ENCODE data around the gene ANKDD1B. TPM values are rescaled to one million over a fixed set of nuclear protein-coding genes. Genes with fewer than 3 reads are reported as not detected.

The ANKDD1B gene
- total and polyA plus RNA-seq, 9 of the 15 experiments (the other 6 are each of a cell fraction or from before 2014, with no cell fraction given) = 0.04 to 0.29 (median 0.18) TPM; not detected in 1

DNA sequence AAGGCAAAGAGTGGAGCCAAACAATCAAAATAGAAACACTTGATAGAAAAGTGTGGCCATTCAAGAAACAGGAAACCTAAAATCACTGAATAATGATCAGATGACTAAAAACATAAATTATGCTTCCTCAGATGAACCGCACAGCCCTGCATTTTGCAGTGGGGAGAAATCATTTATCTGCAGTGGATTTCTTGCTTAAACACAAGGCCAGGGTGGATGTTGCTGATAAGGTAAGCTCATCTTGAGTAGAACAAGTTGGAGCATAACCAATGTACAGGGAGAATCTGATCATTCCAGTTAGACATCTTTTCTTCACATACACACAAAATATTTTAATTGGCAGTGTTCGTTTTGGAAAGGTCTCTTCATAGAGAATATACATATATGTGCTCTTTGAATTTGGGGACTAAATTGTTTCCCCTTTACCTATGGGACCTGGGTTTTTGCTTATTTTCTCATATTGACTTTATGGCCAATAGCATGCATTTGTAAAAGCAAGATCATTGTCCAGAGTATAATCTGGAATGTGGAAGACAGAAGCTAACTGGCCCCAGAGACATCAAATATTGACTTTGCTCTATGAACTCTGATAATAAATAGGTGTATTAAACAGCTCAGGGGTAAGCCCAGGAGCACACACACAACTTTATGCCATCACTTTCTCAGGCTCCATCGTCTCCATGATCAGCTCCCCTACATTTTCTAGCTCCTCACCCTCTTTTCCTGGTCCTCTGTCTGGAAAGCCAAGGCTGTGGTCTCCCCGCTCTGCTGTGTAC lies 9.1 kb downstream of the ANKDD1B start (continued):
- TF ChIP-seq ZNF263 (CRISPR knock-in tag; IDR thresholded peaks at IDR 0.05; ENCODE audit: borderline replicate concordance) = no peak
- TF ChIP-seq CCAR2 (IDR thresholded peaks at IDR 0.05; ENCODE audit: low read depth, low read length) = no peak
- peak; percentile 31 to 91; a peak in 3 of 4 replicates for TF ChIP-seq RCOR1 (IDR thresholded peaks at IDR 0.05; ENCODE audit: borderline replicate concordance in 1 of 2, low read depth in 2 of 2, low read length in 2 of 2)
- TF ChIP-seq SAP30 (IDR thresholded peaks at IDR 0.05; ENCODE audit: borderline replicate concordance, insufficient read depth, low read depth, low read length, poor library complexity, severe bottlenecking) = no peak
- TF ChIP-seq ZNF165 (CRISPR knock-in tag; IDR thresholded peaks at IDR 0.05; ENCODE audit: borderline replicate concordance) = no peak
- TF ChIP-seq DPF2 (IDR thresholded peaks at IDR 0.05) = peak; percentile 58
- no peak for TF ChIP-seq MCM7 (IDR thresholded peaks at IDR 0.05)
- TF ChIP-seq SRSF1 (IDR thresholded peaks at IDR 0.05; ENCODE audit: low read depth, low read length) = no peak
- no peak for TF ChIP-seq ATF7 (IDR thresholded peaks at IDR 0.05)
- TF ChIP-seq ZC3H4 (CRISPR knock-in tag; IDR thresholded peaks at IDR 0.05; ENCODE audit: borderline replicate concordance) = no peak
- no peak for TF ChIP-seq ZNF12 (CRISPR knock-in tag; IDR thresholded peaks at IDR 0.05)
- no peak for TF ChIP-seq SMAD1 (IDR thresholded peaks at IDR 0.05; ENCODE audit: low read depth, low read length, partially characterized antibody)
- TF ChIP-seq MBD2 (IDR thresholded peaks at IDR 0.05; ENCODE audit: borderline replicate concordance, low read depth) = no peak
- TF ChIP-seq HLTF (IDR thresholded peaks at IDR 0.05) = no peak
- TF ChIP-seq WHSC1 (IDR thresholded peaks at IDR 0.05; ENCODE audit: low read length) = no peak
- TF ChIP-seq RBBP5 (IDR thresholded peaks at IDR 0.05; ENCODE audit: borderline replicate concordance, insufficient read depth, low read length, poor library complexity, severe bottlenecking) = no peak
- no peak for TF ChIP-seq JUNB (CRISPR knock-in tag; conservative IDR thresholded peaks at IDR 0.05)
- TF ChIP-seq CCNT2 (IDR thresholded peaks at IDR 0.05; ENCODE audit: borderline replicate concordance, extremely low read depth, insufficient read length, low read depth, low read length) = peak; percentile 70
- TF ChIP-seq ARHGAP35 (IDR thresholded peaks at IDR 0.05; ENCODE audit: partially characterized antibody) = no peak
- TF ChIP-seq PHB2 (IDR thresholded peaks at IDR 0.05; ENCODE audit: low read depth) = no peak
- TF ChIP-seq NCOR1 (IDR thresholded peaks at IDR 0.05) = peak; percentile 56
- no peak for TF ChIP-seq PHF21A (IDR thresholded peaks at IDR 0.05; ENCODE audit: borderline replicate concordance, low read depth)
- TF ChIP-seq SMARCA4 (IDR thresholded peaks at IDR 0.05) = peak; percentile 74
- TF ChIP-seq, protein P1, sequence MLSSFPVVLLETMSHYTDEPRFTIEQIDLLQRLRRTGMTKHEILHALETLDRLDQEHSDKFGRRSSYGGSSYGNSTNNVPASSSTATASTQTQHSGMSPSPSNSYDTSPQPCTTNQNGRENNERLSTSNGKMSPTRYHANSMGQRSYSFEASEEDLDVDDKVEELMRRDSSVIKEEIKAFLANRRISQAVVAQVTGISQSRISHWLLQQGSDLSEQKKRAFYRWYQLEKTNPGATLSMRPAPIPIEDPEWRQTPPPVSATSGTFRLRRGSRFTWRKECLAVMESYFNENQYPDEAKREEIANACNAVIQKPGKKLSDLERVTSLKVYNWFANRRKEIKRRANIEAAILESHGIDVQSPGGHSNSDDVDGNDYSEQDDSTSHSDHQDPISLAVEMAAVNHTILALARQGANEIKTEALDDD (IDR thresholded peaks at IDR 0.05) = no peak
- TF ChIP-seq, protein P2, sequence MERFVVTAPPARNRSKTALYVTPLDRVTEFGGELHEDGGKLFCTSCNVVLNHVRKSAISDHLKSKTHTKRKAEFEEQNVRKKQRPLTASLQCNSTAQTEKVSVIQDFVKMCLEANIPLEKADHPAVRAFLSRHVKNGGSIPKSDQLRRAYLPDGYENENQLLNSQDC (CRISPR knock-in tag; IDR thresholded peaks at IDR 0.05) = no peak
- TF ChIP-seq L3MBTL2 (IDR thresholded peaks at IDR 0.05) = no peak
- TF ChIP-seq, protein P3, sequence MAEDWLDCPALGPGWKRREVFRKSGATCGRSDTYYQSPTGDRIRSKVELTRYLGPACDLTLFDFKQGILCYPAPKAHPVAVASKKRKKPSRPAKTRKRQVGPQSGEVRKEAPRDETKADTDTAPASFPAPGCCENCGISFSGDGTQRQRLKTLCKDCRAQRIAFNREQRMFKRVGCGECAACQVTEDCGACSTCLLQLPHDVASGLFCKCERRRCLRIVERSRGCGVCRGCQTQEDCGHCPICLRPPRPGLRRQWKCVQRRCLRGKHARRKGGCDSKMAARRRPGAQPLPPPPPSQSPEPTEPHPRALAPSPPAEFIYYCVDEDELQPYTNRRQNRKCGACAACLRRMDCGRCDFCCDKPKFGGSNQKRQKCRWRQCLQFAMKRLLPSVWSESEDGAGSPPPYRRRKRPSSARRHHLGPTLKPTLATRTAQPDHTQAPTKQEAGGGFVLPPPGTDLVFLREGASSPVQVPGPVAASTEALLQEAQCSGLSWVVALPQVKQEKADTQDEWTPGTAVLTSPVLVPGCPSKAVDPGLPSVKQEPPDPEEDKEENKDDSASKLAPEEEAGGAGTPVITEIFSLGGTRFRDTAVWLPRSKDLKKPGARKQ (CRISPR knock-in tag; IDR thresholded peaks at IDR 0.05) = no peak
- no peak for TF ChIP-seq COPS2 (conservative IDR thresholded peaks at IDR 0.05)
- no peak for TF ChIP-seq RFX5 (IDR thresholded peaks at IDR 0.05; ENCODE audit: low read depth, low read length)
- TF ChIP-seq GABPB1 (CRISPR knock-in tag; IDR thresholded peaks at IDR 0.05) = no peak

Measured in K562 (cell line).